GM06990 (cell line): ENCODE measurements around the gene COL23A1.

Experiments
- DNase-seq: peaks from one replicate; pipeline ENCODE4 v3.0.0-alpha.2; 2011; ENCODE audit not compliant: insufficient read length; ENCODE audit errors: extremely low read depth
- H3K27me3 ChIP-seq: replicated peaks from 2 replicates; pipeline ENCODE4 v1.6.0; 2011; ENCODE audit warnings: low read length; ENCODE audit not compliant: control insufficient read depth, insufficient read depth
- H3K36me3 ChIP-seq: 2 replicates; pipeline ENCODE4 v1.5.1; 2011; ENCODE audit warnings: low read length; ENCODE audit not compliant: control insufficient read depth, insufficient read depth
- H3K4me3 ChIP-seq: replicated peaks from 2 replicates; pipeline ENCODE4 v1.5.1; 2011; ENCODE audit warnings: low read depth, mild to moderate bottlenecking, control low read depth, low read length
- TF ChIP-seq, protein P1 (sequence below): IDR thresholded peaks from 2 replicates; pipeline ENCODE4 v1.5.1; 2011; ENCODE audit warnings: low read length, control low read depth, mild to moderate bottlenecking, inconsistent platforms; ENCODE audit not compliant: insufficient read depth, poor library complexity, severe bottlenecking

The COL23A1 gene

GRCh38 chr5:178269499-178269898, 320.7 kb downstream of the COL23A1 start:
- Histone ChIP-seq H3K4me3 (no peak overlapping the region), H3K27me3 (no peaks in the 10 kb centered on the region; the same call in 1 of the 2 replicates), H3K36me3 (no peaks in the 10 kb centered on the region)
- TF ChIP-seq, protein P1, sequence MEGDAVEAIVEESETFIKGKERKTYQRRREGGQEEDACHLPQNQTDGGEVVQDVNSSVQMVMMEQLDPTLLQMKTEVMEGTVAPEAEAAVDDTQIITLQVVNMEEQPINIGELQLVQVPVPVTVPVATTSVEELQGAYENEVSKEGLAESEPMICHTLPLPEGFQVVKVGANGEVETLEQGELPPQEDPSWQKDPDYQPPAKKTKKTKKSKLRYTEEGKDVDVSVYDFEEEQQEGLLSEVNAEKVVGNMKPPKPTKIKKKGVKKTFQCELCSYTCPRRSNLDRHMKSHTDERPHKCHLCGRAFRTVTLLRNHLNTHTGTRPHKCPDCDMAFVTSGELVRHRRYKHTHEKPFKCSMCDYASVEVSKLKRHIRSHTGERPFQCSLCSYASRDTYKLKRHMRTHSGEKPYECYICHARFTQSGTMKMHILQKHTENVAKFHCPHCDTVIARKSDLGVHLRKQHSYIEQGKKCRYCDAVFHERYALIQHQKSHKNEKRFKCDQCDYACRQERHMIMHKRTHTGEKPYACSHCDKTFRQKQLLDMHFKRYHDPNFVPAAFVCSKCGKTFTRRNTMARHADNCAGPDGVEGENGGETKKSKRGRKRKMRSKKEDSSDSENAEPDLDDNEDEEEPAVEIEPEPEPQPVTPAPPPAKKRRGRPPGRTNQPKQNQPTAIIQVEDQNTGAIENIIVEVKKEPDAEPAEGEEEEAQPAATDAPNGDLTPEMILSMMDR = no peak
- DNase-seq = no peak

- DNase-seq = no peak
- Histone ChIP-seq H3K4me3 (no peak overlapping the region), H3K27me3 (no peaks in the 10 kb centered on the region; the same call in 1 of the 2 replicates), H3K36me3 (no peaks in the 10 kb centered on the region)
- TF ChIP-seq, protein P1 = no peak
These were observed 322.3 kb downstream of the COL23A1 start for GRCh38 chr5:178267876-178268275.

DNA sequence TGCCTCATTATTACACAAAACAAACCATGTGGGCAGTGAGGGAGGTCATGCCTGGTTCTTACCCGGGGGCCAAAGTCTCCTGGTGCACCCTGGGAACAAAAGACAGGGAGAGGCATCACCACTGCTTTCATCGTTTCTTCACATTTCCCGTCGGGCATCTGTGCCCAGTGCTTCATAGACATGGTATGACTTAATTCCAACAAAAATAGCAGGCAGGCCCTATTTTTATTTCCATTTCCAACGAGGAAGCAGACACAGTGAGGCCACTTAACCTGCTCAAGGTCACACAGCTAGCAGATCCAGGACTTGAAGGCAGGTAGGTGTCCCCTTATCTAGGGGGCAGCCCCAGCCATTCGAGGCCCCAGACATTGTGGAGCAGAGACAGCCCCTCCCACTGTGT, 322.9 kb downstream of the COL23A1 start:
- TF ChIP-seq, protein P1 = no peak
- H3K27me3 ChIP-seq = no peaks in the 10 kb centered on the region; the same call in 1 of the 2 replicates
- H3K4me3 ChIP-seq = no peak overlapping the region
- H3K36me3 ChIP-seq = no peaks in the 10 kb centered on the region
- DNase-seq = no peak

- H3K4me3 ChIP-seq = no peak overlapping the region
- DNase-seq = no peak
- TF ChIP-seq, protein P1 = no peak
- no peaks in the 10 kb centered on the region for H3K36me3 ChIP-seq
- no peaks in the 10 kb centered on the region; the same call in 1 of the 2 replicates for H3K27me3 ChIP-seq
These were observed 323.6 kb downstream of the COL23A1 start for GRCh38 chr5:178266581-178266980.

DNA sequence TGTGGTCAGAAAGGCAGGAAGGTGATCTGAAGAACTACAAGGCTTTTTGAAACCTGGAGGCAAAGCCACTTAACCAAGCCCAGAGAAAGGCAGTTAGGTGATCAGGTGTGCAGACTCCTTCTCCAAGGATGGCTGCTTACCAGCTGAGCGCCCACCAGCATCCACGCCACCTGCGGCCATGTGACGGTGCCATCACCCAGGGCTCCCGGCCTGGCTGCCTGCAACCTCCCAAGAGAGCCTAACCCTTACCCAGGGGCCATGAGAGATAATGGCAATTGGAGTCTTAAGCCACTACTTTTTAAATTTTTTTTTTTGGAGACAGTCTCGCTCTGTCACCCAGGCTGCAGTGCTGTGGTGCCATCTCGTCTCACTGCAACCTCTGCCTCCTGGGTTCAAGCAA, 324.4 kb downstream of the COL23A1 start:
- TF ChIP-seq, protein P1 = no peak
- no peak overlapping the region for H3K4me3 ChIP-seq
- H3K27me3 ChIP-seq = no peaks in the 10 kb centered on the region; the same call in 1 of the 2 replicates
- H3K36me3 ChIP-seq = no peaks in the 10 kb centered on the region
- no peak for DNase-seq

GRCh38 chr5:178264044-178264443, 326.1 kb downstream of the COL23A1 start:
- H3K27me3 ChIP-seq = no peaks in the 10 kb centered on the region; the same call in 1 of the 2 replicates
- H3K4me3 ChIP-seq = no peak overlapping the region
- TF ChIP-seq, protein P1 = no peak
- no peaks in the 10 kb centered on the region for H3K36me3 ChIP-seq
- no peak for DNase-seq
